ENCODE results near the gene CNDP1. TPM values are rescaled to one million over a fixed set of nuclear protein-coding genes. Genes with fewer than 3 reads are reported as not detected.

CNDP1 gene
- polyA plus RNA-seq, 1 donor (not counting 4 experiments of a cell fraction or from before 2014, with no cell fraction given), result not detected

DNA sequence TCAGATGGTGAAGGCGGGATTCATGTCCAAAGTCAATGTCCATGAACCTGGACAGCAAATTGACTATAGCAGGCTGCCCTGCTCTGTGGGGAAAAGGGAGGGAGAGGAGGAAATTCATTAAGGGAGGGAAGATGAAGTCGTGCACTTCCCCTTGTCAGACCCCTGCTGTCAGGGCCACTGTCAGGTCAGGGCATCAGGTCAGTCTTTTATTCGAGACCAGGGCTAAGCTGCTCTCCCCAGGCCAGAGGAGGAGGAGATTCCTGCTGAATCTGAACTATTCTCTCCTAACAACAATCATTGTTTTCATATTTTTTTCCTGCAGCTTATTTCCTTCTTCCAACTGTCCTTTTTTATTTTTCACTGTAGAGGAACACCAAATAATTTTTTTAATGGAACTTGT, 17.2 kb downstream of the CNDP1 start:
- Histone ChIP-seq H3K27ac (ENCODE audit: control insufficient read depth, insufficient read depth, low read length) (no peak overlapping the region), H3K9me3 (ENCODE audit: control insufficient read depth, low read depth, low read length) (no peaks in the 10 kb centered on the region), H3K9ac (ENCODE audit: control insufficient read depth, extremely low read depth, insufficient read depth, low read length) (no peak overlapping the region), H3K36me3 (ENCODE audit: control insufficient read depth in 2 of 2, extremely low read depth in 1 of 2, insufficient read depth in 2 of 2, low read length in 2 of 2) (no peaks in the 10 kb centered on the region), H3K27me3 (ENCODE audit: control insufficient read depth, extremely low read depth, insufficient read depth, low read length) (no peaks in the 10 kb centered on the region), H2AFZ (ENCODE audit: control insufficient read depth, low read length) (no peak overlapping the region), H3K79me2 (ENCODE audit: control insufficient read depth, insufficient read depth, low read length) (no peaks in the 10 kb centered on the region), H3K9me1 (ENCODE audit: control insufficient read depth, extremely low read depth, insufficient read depth, low read length) (no peaks in the 10 kb centered on the region), H3K4me2 (ENCODE audit: control insufficient read depth, extremely low read depth, insufficient read depth, low read depth, low read length) (no peak overlapping the region), H3K4me1 (ENCODE audit: control insufficient read depth, extremely low read depth, insufficient read depth, low read length) (no peaks in the 10 kb centered on the region), H3K4me3 (ENCODE audit: control insufficient read depth in 2 of 3, extremely low read depth in 1 of 3, insufficient read depth in 2 of 3, low read depth in 1 of 3, low read length in 3 of 3) (no peak overlapping the region), H4K20me1 (ENCODE audit: control insufficient read depth, extremely low read depth, insufficient read depth, low read length) (no peaks in the 10 kb centered on the region)
- dilution Hi-C loops (cut with MboI; ENCODE audit: extremely low pct_ligation_motif_present, low sequenced_read_pairs), result no loop called here
- no peak for TF ChIP-seq EZH2 (IDR thresholded peaks at IDR 0.05; ENCODE audit: low read length)
- TF ChIP-seq CTCF (optimal IDR thresholded peaks at IDR 0.05 in 1 of 3, IDR thresholded peaks at IDR 0.05 in 1 of 3, conservative IDR thresholded peaks at IDR 0.05 in 1 of 3; ENCODE audit: extremely low read depth in 1 of 3, insufficient read depth in 2 of 3, low read length in 3 of 3), result no peak
- FAIRE-seq, result no peak
- no peak for DNase-seq (ENCODE audit: low read depth, low spot score)

DNA sequence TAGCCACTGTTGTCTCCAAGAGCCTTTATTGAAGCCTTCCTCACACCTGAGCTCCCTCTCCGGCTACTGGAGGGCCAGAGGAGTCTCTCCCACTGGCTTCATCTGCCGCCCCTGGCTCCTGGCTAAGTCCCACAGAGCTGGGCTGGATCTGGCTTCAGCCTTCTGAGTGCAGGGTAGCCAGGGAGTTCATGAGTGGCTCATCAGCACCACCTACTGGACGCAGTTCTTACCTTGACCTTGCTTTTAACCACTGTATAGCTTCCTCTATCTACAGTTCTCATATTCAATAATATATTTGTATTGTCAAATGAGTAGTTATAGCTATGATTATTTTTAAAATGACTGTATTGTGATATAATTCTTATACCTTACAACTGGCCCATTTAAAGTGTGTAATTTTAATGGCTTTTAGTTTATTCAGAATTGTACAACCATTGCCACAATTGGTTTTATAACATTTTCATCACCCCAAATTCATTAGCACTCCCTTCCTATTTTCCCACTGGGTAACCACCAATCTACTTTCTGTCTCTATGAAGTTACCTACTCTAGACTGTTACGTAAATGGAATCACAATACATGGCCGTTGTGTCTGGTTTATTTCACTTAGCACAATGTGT, 17.7 kb downstream of the CNDP1 start:
- dilution Hi-C loops (cut with MboI; ENCODE audit: extremely low pct_ligation_motif_present, low sequenced_read_pairs), result no loop called here
- no peak overlapping the region for H3K27ac ChIP-seq (ENCODE audit: control insufficient read depth, insufficient read depth, low read length)
- TF ChIP-seq EZH2 (IDR thresholded peaks at IDR 0.05; ENCODE audit: low read length) (no peak), CTCF (optimal IDR thresholded peaks at IDR 0.05 in 1 of 3, IDR thresholded peaks at IDR 0.05 in 1 of 3, conservative IDR thresholded peaks at IDR 0.05 in 1 of 3; ENCODE audit: extremely low read depth in 1 of 3, insufficient read depth in 2 of 3, low read length in 3 of 3) (peak; percentile 81 to 90 (median 89))
- FAIRE-seq (peak; percentile 90), DNase-seq (ENCODE audit: low read depth, low spot score) (peak; percentile 40)
- no peaks in the 10 kb centered on the region for H3K27me3 ChIP-seq (ENCODE audit: control insufficient read depth, extremely low read depth, insufficient read depth, low read length)
- no peak overlapping the region for H3K4me2 ChIP-seq (ENCODE audit: control insufficient read depth, extremely low read depth, insufficient read depth, low read depth, low read length)
- H3K9me1 ChIP-seq (ENCODE audit: control insufficient read depth, extremely low read depth, insufficient read depth, low read length), result no peaks in the 10 kb centered on the region
- H3K4me1 ChIP-seq (ENCODE audit: control insufficient read depth, extremely low read depth, insufficient read depth, low read length), result no peaks in the 10 kb centered on the region
- H4K20me1 ChIP-seq (ENCODE audit: control insufficient read depth, extremely low read depth, insufficient read depth, low read length), result no peaks in the 10 kb centered on the region
- no peaks in the 10 kb centered on the region for H3K9me3 ChIP-seq (ENCODE audit: control insufficient read depth, low read depth, low read length)
- no peaks in the 10 kb centered on the region for H3K79me2 ChIP-seq (ENCODE audit: control insufficient read depth, insufficient read depth, low read length)
- no peaks in the 10 kb centered on the region for H3K36me3 ChIP-seq (ENCODE audit: control insufficient read depth in 2 of 2, extremely low read depth in 1 of 2, insufficient read depth in 2 of 2, low read length in 2 of 2)
- H3K4me3 ChIP-seq (ENCODE audit: control insufficient read depth in 2 of 3, extremely low read depth in 1 of 3, insufficient read depth in 2 of 3, low read depth in 1 of 3, low read length in 3 of 3), result no peak overlapping the region
- H3K9ac ChIP-seq (ENCODE audit: control insufficient read depth, extremely low read depth, insufficient read depth, low read length), result no peak overlapping the region
- H2AFZ ChIP-seq (ENCODE audit: control insufficient read depth, low read length), result no peak overlapping the region
